ENCODE results near the gene IKZF3. TPM values are rescaled to one million over a fixed set of nuclear protein-coding genes. Genes with fewer than 3 reads are reported as not detected.

The IKZF3 gene
- polyA plus RNA-seq, 1 donor (not counting 4 experiments of a cell fraction or from before 2014, with no cell fraction given) = not detected

GRCh38 chr17:39791111-39791992 is 72.8 kb downstream of the IKZF3 start:
- H3K4me3 ChIP-seq (ENCODE audit: control insufficient read depth in 2 of 3, extremely low read depth in 1 of 3, insufficient read depth in 2 of 3, low read depth in 1 of 3, low read length in 3 of 3) = no peak overlapping the region
- H3K79me2 ChIP-seq (ENCODE audit: control insufficient read depth, insufficient read depth, low read length) = no peaks in the 10 kb centered on the region
- H2AFZ ChIP-seq (ENCODE audit: control insufficient read depth, low read length) = no peak overlapping the region
- H3K9me1 ChIP-seq (ENCODE audit: control insufficient read depth, extremely low read depth, insufficient read depth, low read length) = no peaks in the 10 kb centered on the region
- H3K27ac ChIP-seq (ENCODE audit: control insufficient read depth, insufficient read depth, low read length) = no peak overlapping the region
- H3K4me1 ChIP-seq (ENCODE audit: control insufficient read depth, extremely low read depth, insufficient read depth, low read length) = peaks cover 13% of the 10 kb centered on the region
- TF ChIP-seq EZH2 (IDR thresholded peaks at IDR 0.05; ENCODE audit: low read length) = no peak
- TF ChIP-seq CTCF (optimal IDR thresholded peaks at IDR 0.05 in 1 of 3, IDR thresholded peaks at IDR 0.05 in 1 of 3, conservative IDR thresholded peaks at IDR 0.05 in 1 of 3; ENCODE audit: extremely low read depth in 1 of 3, insufficient read depth in 2 of 3, low read length in 3 of 3) = no peak
- DNase-seq (ENCODE audit: low read depth, low spot score) (no peak), FAIRE-seq (no peak)
- H3K27me3 ChIP-seq (ENCODE audit: control insufficient read depth, extremely low read depth, insufficient read depth, low read length) = no peaks in the 10 kb centered on the region
- no peak overlapping the region for H3K9ac ChIP-seq (ENCODE audit: control insufficient read depth, extremely low read depth, insufficient read depth, low read length)
- no peaks in the 10 kb centered on the region for H3K9me3 ChIP-seq (ENCODE audit: control insufficient read depth, low read depth, low read length)
- H3K36me3 ChIP-seq (ENCODE audit: control insufficient read depth in 2 of 2, extremely low read depth in 1 of 2, insufficient read depth in 2 of 2, low read length in 2 of 2) = no peaks in the 10 kb centered on the region
- no peaks in the 10 kb centered on the region for H4K20me1 ChIP-seq (ENCODE audit: control insufficient read depth, extremely low read depth, insufficient read depth, low read length)
- H3K4me2 ChIP-seq (ENCODE audit: control insufficient read depth, extremely low read depth, insufficient read depth, low read depth, low read length) = no peak overlapping the region
- dilution Hi-C loops (cut with MboI; ENCODE audit: extremely low pct_ligation_motif_present, low sequenced_read_pairs) = no loop called here

- Histone ChIP-seq H2AFZ (ENCODE audit: control insufficient read depth, low read length) (no peak overlapping the region), H3K9me3 (ENCODE audit: control insufficient read depth, low read depth, low read length) (no peaks in the 10 kb centered on the region)
- peak; percentile 96 for FAIRE-seq
Observed at GRCh38 chr17:39787743-39788484, 76.2 kb downstream of the IKZF3 start.

More at GRCh38 chr17:39787743-39788484, 76.2 kb downstream of the IKZF3 start:
- no peak overlapping the region for H3K9ac ChIP-seq (ENCODE audit: control insufficient read depth, extremely low read depth, insufficient read depth, low read length)
- H3K4me3 ChIP-seq (ENCODE audit: control insufficient read depth in 2 of 3, extremely low read depth in 1 of 3, insufficient read depth in 2 of 3, low read depth in 1 of 3, low read length in 3 of 3) = no peak overlapping the region
- H3K4me1 ChIP-seq (ENCODE audit: control insufficient read depth, extremely low read depth, insufficient read depth, low read length) = peaks cover 17% of the 10 kb centered on the region
- H3K27ac ChIP-seq (ENCODE audit: control insufficient read depth, insufficient read depth, low read length) = peak overlapping the region; percentile 27
- TF ChIP-seq EZH2 (IDR thresholded peaks at IDR 0.05; ENCODE audit: low read length) (no peak), CTCF (optimal IDR thresholded peaks at IDR 0.05 in 1 of 3, IDR thresholded peaks at IDR 0.05 in 1 of 3, conservative IDR thresholded peaks at IDR 0.05 in 1 of 3; ENCODE audit: extremely low read depth in 1 of 3, insufficient read depth in 2 of 3, low read length in 3 of 3) (peak in 1 of 3 experiments; percentile 7)
- H4K20me1 ChIP-seq (ENCODE audit: control insufficient read depth, extremely low read depth, insufficient read depth, low read length) = no peaks in the 10 kb centered on the region
- dilution Hi-C loops (cut with MboI; ENCODE audit: extremely low pct_ligation_motif_present, low sequenced_read_pairs) = no loop called here
- no peaks in the 10 kb centered on the region for H3K27me3 ChIP-seq (ENCODE audit: control insufficient read depth, extremely low read depth, insufficient read depth, low read length)
- H3K79me2 ChIP-seq (ENCODE audit: control insufficient read depth, insufficient read depth, low read length) = no peaks in the 10 kb centered on the region
- H3K9me1 ChIP-seq (ENCODE audit: control insufficient read depth, extremely low read depth, insufficient read depth, low read length) = no peaks in the 10 kb centered on the region
- peak overlapping the region; percentile 30 for H3K4me2 ChIP-seq (ENCODE audit: control insufficient read depth, extremely low read depth, insufficient read depth, low read depth, low read length)
- H3K36me3 ChIP-seq (ENCODE audit: control insufficient read depth in 2 of 2, extremely low read depth in 1 of 2, insufficient read depth in 2 of 2, low read length in 2 of 2) = no peaks in the 10 kb centered on the region
- DNase-seq (ENCODE audit: low read depth, low spot score) = no peak

Measured in keratinocyte (primary cell).